IMR-90 (cell line): ENCODE measurements around the gene SLC39A2. TPM values are rescaled to one million over a fixed set of nuclear protein-coding genes. Genes with fewer than 3 reads are reported as not detected.

Experiments used
- ATAC-seq: fragments of 200-7000 bp; cut with Tn5 transposase; 2 replicates; pipeline ENCODE4 v1.9.1; 2020; ENCODE audit warnings: low read depth, mild to moderate bottlenecking, moderate library complexity
- BruUV-seq: library from RNA; stranded (reverse); fragments of 400-500 nt; replicated peaks from 2 replicates; lab custom pipeline; 2021; lab: Mats Ljungman, UMichigan
- CTCF ChIA-PET: fragments of 300-600 bp; formaldehyde crosslinking; extraction: SDS; loops from one replicate; lab custom pipeline; 2021; ENCODE audit warnings: antibody characterized with exemption; lab: Yijun Ruan, JAX
- POLR2A ChIA-PET: fragments of 300-600 bp; sonication (Branson Sonifier 250); formaldehyde crosslinking; loops from one replicate; lab custom pipeline; 2022; ENCODE audit warnings: antibody characterized with exemption; ENCODE audit not compliant: unreplicated experiment; lab: Charles Lee
- DNase-seq: peaks from one replicate; pipeline ENCODE4 v3.0.0; 2013
- H2AFZ ChIP-seq: replicated peaks from 2 replicates; pipeline ENCODE3; 2013; ENCODE audit warnings: low read length, mild to moderate bottlenecking; ENCODE audit not compliant: poor library complexity
- H2AK5ac ChIP-seq: 2 replicates; pipeline ENCODE4 v1.6.1; 2013; ENCODE audit warnings: low read depth, low read length, inconsistent platforms
- H2AK9ac ChIP-seq: replicated peaks from 2 replicates; pipeline ENCODE3; 2013; ENCODE audit warnings: mild to moderate bottlenecking, low read depth, low read length, moderate library complexity; ENCODE audit not compliant: poor library complexity
- H2BK120ac ChIP-seq: 2 replicates; pipeline ENCODE4 v1.6.1; 2013; ENCODE audit warnings: low read depth, low read length, inconsistent platforms
- H2BK15ac ChIP-seq: 3 replicates; pipeline ENCODE4 v1.6.1; 2013; ENCODE audit warnings: low read depth, low read length, inconsistent platforms
- H2BK20ac ChIP-seq: 2 replicates; pipeline ENCODE4 v1.6.1; 2013; ENCODE audit warnings: low read depth, mild to moderate bottlenecking, inconsistent platforms, low read length, moderate library complexity
- H2BK5ac ChIP-seq: 2 replicates; pipeline ENCODE4 v1.6.1; 2013; ENCODE audit warnings: mild to moderate bottlenecking, low read depth, low read length, inconsistent platforms; ENCODE audit not compliant: poor library complexity, severe bottlenecking
- H3K14ac ChIP-seq: replicated peaks from 2 replicates; pipeline ENCODE4 v1.6.1; 2013; ENCODE audit warnings: low read depth, low read length, inconsistent platforms
- H3K18ac ChIP-seq: 2 replicates; pipeline ENCODE4 v1.6.1; 2013; ENCODE audit warnings: low read depth, low read length, control low read depth
- H3K23ac ChIP-seq: 2 replicates; pipeline ENCODE4 v1.6.1; 2013; ENCODE audit warnings: low read depth, low read length, inconsistent platforms
- H3K27ac ChIP-seq: 2 replicates; pipeline ENCODE4 v1.5.1; 2013; ENCODE audit warnings: mild to moderate bottlenecking, control low read depth, low read length; ENCODE audit not compliant: insufficient read depth
- H3K27me3 ChIP-seq: 2 replicates; pipeline ENCODE4 v1.6.1; 2013; ENCODE audit warnings: low read length; ENCODE audit not compliant: control insufficient read depth, insufficient read depth
- H3K36me3 ChIP-seq: 2 replicates; pipeline ENCODE4 v1.6.1; 2013; ENCODE audit warnings: low read length, mixed read lengths; ENCODE audit not compliant: control insufficient read depth, insufficient read depth
- H3K4ac ChIP-seq: 2 replicates; pipeline ENCODE4 v1.6.1; 2013; ENCODE audit warnings: low read depth, low read length, inconsistent platforms
- H3K4me1 ChIP-seq: 2 replicates; pipeline ENCODE4 v1.6.1; 2013; ENCODE audit warnings: low read length, mixed read lengths; ENCODE audit not compliant: control insufficient read depth, insufficient read depth
- H3K4me2 ChIP-seq: 2 replicates; pipeline ENCODE4 v1.6.1; 2013; ENCODE audit warnings: low read depth, mild to moderate bottlenecking, control low read depth, low read length, moderate library complexity
- H3K4me3 ChIP-seq: 2 replicates; pipeline ENCODE4 v1.5.1; 2013; ENCODE audit warnings: low read depth, mild to moderate bottlenecking, control low read depth, low read length, moderate library complexity; ENCODE audit not compliant: insufficient read depth
- H3K56ac ChIP-seq: 2 replicates; pipeline ENCODE4 v1.6.1; 2013; ENCODE audit warnings: low read length, inconsistent platforms; ENCODE audit not compliant: insufficient read depth; ENCODE audit errors: extremely low read depth
- H3K79me1 ChIP-seq, 2 experiments: 2 replicates each; pipeline ENCODE4 v1.6.1; 2013; ENCODE audit warnings: low read length in 2 of 2, inconsistent platforms in 1 of 2, low read depth in 1 of 2
- H3K9ac ChIP-seq: 2 replicates; pipeline ENCODE4 v1.6.1; 2013; ENCODE audit warnings: low read depth, low read length, control low read depth
- H3K9me1 ChIP-seq: 2 replicates; pipeline ENCODE4 v1.6.1; 2013; ENCODE audit warnings: low read length, inconsistent platforms; ENCODE audit not compliant: insufficient read depth
- H3K9me3 ChIP-seq: 2 replicates; pipeline ENCODE4 v1.6.1; 2013; ENCODE audit warnings: low read length; ENCODE audit not compliant: control insufficient read depth, insufficient read depth
- H4K20me1 ChIP-seq: 2 replicates; pipeline ENCODE4 v1.6.1; 2013; ENCODE audit warnings: low read length, inconsistent platforms; ENCODE audit not compliant: insufficient read depth
- H4K5ac ChIP-seq: 2 replicates; pipeline ENCODE4 v1.6.1; 2013; ENCODE audit warnings: mild to moderate bottlenecking, low read depth, low read length, control low read depth
- H4K8ac ChIP-seq, 2 experiments: 2 replicates each; pipeline ENCODE4 v1.6.1; 2013; ENCODE audit warnings: low read depth in 2 of 2, low read length in 2 of 2, control low read depth in 1 of 2, inconsistent platforms in 1 of 2
- H4K91ac ChIP-seq: 2 replicates; pipeline ENCODE4 v1.6.1; 2013; ENCODE audit warnings: low read depth, low read length, inconsistent platforms; ENCODE audit not compliant: insufficient read depth
- BHLHE40 ChIP-seq: fragments of 150-350 bp; IDR thresholded peaks from 2 replicates; pipeline ENCODE4 v1.6.1; 2016; ENCODE audit warnings: mild to moderate bottlenecking, low read depth, low read length
- CEBPB ChIP-seq: IDR thresholded peaks from 2 replicates; pipeline ENCODE4 v1.6.1; 2012; ENCODE audit warnings: low read depth, low read length, improper control_type of control experiment
- CHD1 ChIP-seq: IDR thresholded peaks from 2 replicates; pipeline ENCODE4 v1.6.1; 2012; ENCODE audit warnings: low read depth, low read length, improper control_type of control experiment
- CTCF ChIP-seq: conservative IDR thresholded peaks from 2 replicates; pipeline ENCODE4 v1.5.1; 2012; ENCODE audit warnings: mild to moderate bottlenecking, low read depth, low read length, improper control_type of control experiment
- NFE2L2 ChIP-seq: fragments of 150-350 bp; IDR thresholded peaks from 2 replicates; pipeline ENCODE4 v1.6.1; 2016; ENCODE audit warnings: low read depth, mild to moderate bottlenecking, low read length
- POLR2A ChIP-seq: IDR thresholded peaks from 2 replicates; pipeline ENCODE4 v1.6.1; 2012; ENCODE audit warnings: mild to moderate bottlenecking, low read depth, low read length
- WGBS, 2 experiments: methylation state at CpG; one replicate each; pipeline versions ENCODE4 v1.1.5 to v1.1.7; 2013; ENCODE audit warnings: missing lambda C conversion rate in 2 of 2; ENCODE audit not compliant: insufficient read length in 1 of 2; ENCODE audit errors: extremely low coverage in 2 of 2; 5-methylcytosine and 5-hydroxymethylcytosine counted together
- dilution Hi-C: fragments of 300-500 bp; cut with HindIII; formaldehyde crosslinking; loops from one replicate; pipeline ENCODE4 v1.14.3; 2018; ENCODE audit warnings: low sequenced_read_pairs; ENCODE audit not compliant: unreplicated experiment
- in situ Hi-C: fragments of 300-500 bp; cut with MboI; formaldehyde crosslinking; loops from 3 replicates; pipeline ENCODE4 v1.14.3; 2019; ENCODE audit warnings: low sequenced_read_pairs, inconsistent platforms, mixed read lengths
- intact Hi-C: fragments of 100-400 bp; cut with micrococcal nuclease; formaldehyde crosslinking; loops from 2 replicates; pipeline ENCODE4 v1.10.0; 2022
- polyA plus RNA-seq, 3 experiments: library from polyadenylated mRNA; depleted of rRNA; stranded (reverse); fragments of >200 nt; gene quantifications; 2 replicates each; pipeline ENCODE4 v1.2.3, GENCODE V29; 2012; ENCODE audit warnings: low replicate concordance in 1 of 3
- total RNA-seq: library from RNA; depleted of rRNA; stranded (reverse); fragments of >200 nt; gene quantifications from 2 replicates; pipeline ENCODE4 v1.2.3, GENCODE V29; 2012

Gene SLC39A2
- total and polyA plus RNA-seq, 2 of the 4 experiments (the other 2 are of a cell fraction): not detected

DNA sequence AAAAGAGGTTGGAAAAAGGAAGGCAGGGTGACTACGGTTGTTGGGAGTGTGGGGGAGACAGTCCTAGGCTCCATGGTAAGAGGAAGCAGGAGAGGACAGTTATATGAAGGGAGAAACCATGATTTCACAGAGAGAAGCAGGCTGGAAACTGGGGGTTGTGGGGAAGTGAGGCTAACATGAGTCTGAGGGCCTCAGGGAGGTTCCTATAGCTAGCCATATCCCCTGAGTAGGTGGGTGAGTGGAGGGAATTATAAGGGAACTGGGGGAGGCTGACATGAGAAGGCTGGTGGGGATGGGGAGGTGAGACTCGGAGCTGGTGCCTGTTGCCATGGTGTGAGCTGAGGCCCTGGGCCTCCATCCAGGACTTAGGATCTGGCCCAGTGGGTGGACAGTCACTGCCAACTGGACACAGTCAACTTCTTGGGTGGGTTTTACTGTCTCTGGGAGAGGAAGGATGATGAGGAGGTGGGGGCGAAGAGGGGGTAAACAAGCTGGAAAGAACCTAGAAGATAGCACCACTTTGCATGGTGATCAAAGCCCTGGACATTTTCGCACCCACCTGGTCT, 34.1 kb downstream of the SLC39A2 start:
- Histone ChIP-seq H3K9me3 (no peaks in the 10 kb centered on the region), H2AK5ac (no peak overlapping the region), H4K8ac (no peak overlapping the region), H2BK20ac (no peak overlapping the region), H3K18ac (no peak overlapping the region), H3K4me1 (no peaks in the 10 kb centered on the region), H3K56ac (no peak overlapping the region), H3K9ac (no peak overlapping the region), H4K20me1 (no peaks in the 10 kb centered on the region), H3K4me3 (no peak overlapping the region), H3K14ac (no peak overlapping the region), H2BK120ac (no peak overlapping the region), H4K5ac (no peak overlapping the region), H3K4ac (no peak overlapping the region), H3K27ac (no peak overlapping the region), H3K23ac (no peak overlapping the region), H3K79me1 (no peaks in the 10 kb centered on the region), H3K9me1 (no peaks in the 10 kb centered on the region), H3K27me3 (peaks cover 61% of the 10 kb centered on the region), H2BK5ac (no peak overlapping the region), H4K91ac (no peak overlapping the region), H2AK9ac (no peak overlapping the region), H2AFZ (no peak overlapping the region), H2BK15ac (no peak overlapping the region), H3K36me3 (no peaks in the 10 kb centered on the region), H3K4me2 (no peak overlapping the region)
- no peak for TF ChIP-seq NFE2L2
- TF ChIP-seq CEBPB: no peak
- no peak for TF ChIP-seq CTCF
- TF ChIP-seq POLR2A: no peak
- TF ChIP-seq CHD1: no peak
- no peak for TF ChIP-seq BHLHE40
- WGBS, 2 experiments: 53% methylated on average over 2 of the region's 4 CpGs; no CpG with 5 or more reads in 1 of the 2 experiments
- ATAC-seq (no peak), DNase-seq (no peak)
- intact Hi-C loops (no loop called here), in situ Hi-C loops (no loop called here), dilution Hi-C loops (no loop called here)
- ChIA-PET POLR2A (no interaction called here), CTCF (interaction anchor here (3.8 kb wide), 1 partner anchor 19 kb away, joined by 11 read pairs; no protein-coding TSS in a partner anchor)
- no TSS peak for BruUV-seq
